ENCODE data around the gene C1orf226. TPM values are rescaled to one million over a fixed set of nuclear protein-coding genes. Genes with fewer than 3 reads are reported as not detected.

The C1orf226 gene
- polyA plus RNA-seq, 1 donor (not counting 4 experiments of a cell fraction or from before 2014, with no cell fraction given), result 0.12 TPM

DNA sequence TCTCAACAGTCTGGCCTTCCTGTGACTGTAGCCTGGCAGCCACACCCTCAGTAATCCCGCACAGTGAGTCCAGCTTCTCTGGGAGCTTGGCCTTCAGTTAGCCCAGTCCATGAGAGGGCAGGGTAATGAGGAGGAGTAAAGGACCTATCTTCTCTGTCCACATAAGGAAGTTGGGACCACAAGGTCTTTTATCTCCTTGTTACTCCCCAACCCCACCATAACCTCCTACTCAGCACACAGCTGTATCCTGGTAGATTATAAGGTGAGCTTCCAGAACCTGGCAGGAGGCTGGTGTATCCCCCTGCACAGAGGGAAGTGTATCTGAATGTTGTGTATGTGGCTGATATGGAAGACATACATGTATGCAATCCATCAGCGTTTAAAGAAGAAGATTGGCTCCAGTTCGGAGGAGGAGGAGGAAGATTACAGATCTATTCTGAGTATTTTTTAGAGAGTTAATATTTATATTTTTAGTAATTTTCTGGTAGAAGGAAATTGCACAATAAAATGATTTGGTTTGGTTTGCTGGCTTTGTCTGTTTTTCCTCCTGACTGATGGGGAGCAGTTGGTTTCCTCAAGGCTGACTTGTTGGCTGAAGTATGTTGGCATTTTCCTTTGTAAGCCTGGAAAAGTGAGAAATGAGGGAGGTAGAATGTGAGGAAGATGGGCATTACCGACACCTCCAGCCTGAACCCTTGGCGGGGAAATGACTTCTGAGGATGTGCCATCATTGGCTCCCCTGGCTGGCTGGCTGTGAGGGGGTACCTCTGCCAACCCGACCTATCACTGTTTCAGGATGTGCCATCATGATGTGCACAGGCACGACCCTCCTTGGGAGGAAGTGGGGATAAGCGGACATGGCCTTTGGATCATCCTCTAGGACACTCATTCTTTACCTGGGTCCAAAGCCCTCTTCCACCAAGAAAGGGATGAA is 5.0 kb downstream of the C1orf226 start:
- Histone ChIP-seq H3K4me1 (ENCODE audit: control insufficient read depth, extremely low read depth, insufficient read depth, low read length) (peaks cover 23% of the 10 kb centered on the region), H2AFZ (ENCODE audit: control insufficient read depth, low read length) (no peak overlapping the region), H3K27me3 (ENCODE audit: control insufficient read depth, extremely low read depth, insufficient read depth, low read length) (no peaks in the 10 kb centered on the region), H4K20me1 (ENCODE audit: control insufficient read depth, extremely low read depth, insufficient read depth, low read length) (no peaks in the 10 kb centered on the region), H3K4me3 (ENCODE audit: control insufficient read depth in 2 of 3, extremely low read depth in 1 of 3, insufficient read depth in 2 of 3, low read depth in 1 of 3, low read length in 3 of 3) (no peak overlapping the region), H3K36me3 (ENCODE audit: control insufficient read depth in 2 of 2, extremely low read depth in 1 of 2, insufficient read depth in 2 of 2, low read length in 2 of 2) (no peaks in the 10 kb centered on the region), H3K9ac (ENCODE audit: control insufficient read depth, extremely low read depth, insufficient read depth, low read length) (no peak overlapping the region), H3K27ac (ENCODE audit: control insufficient read depth, insufficient read depth, low read length) (no peak overlapping the region), H3K4me2 (ENCODE audit: control insufficient read depth, extremely low read depth, insufficient read depth, low read depth, low read length) (no peak overlapping the region), H3K9me3 (ENCODE audit: control insufficient read depth, low read depth, low read length) (no peaks in the 10 kb centered on the region), H3K9me1 (ENCODE audit: control insufficient read depth, extremely low read depth, insufficient read depth, low read length) (no peaks in the 10 kb centered on the region), H3K79me2 (ENCODE audit: control insufficient read depth, insufficient read depth, low read length) (no peaks in the 10 kb centered on the region)
- dilution Hi-C loops (cut with MboI; ENCODE audit: extremely low pct_ligation_motif_present, low sequenced_read_pairs), result no loop called here
- no peak for FAIRE-seq
- TF ChIP-seq, protein P1, sequence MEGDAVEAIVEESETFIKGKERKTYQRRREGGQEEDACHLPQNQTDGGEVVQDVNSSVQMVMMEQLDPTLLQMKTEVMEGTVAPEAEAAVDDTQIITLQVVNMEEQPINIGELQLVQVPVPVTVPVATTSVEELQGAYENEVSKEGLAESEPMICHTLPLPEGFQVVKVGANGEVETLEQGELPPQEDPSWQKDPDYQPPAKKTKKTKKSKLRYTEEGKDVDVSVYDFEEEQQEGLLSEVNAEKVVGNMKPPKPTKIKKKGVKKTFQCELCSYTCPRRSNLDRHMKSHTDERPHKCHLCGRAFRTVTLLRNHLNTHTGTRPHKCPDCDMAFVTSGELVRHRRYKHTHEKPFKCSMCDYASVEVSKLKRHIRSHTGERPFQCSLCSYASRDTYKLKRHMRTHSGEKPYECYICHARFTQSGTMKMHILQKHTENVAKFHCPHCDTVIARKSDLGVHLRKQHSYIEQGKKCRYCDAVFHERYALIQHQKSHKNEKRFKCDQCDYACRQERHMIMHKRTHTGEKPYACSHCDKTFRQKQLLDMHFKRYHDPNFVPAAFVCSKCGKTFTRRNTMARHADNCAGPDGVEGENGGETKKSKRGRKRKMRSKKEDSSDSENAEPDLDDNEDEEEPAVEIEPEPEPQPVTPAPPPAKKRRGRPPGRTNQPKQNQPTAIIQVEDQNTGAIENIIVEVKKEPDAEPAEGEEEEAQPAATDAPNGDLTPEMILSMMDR (optimal IDR thresholded peaks at IDR 0.05 in 1 of 3, IDR thresholded peaks at IDR 0.05 in 1 of 3, conservative IDR thresholded peaks at IDR 0.05 in 1 of 3; ENCODE audit: extremely low read depth in 1 of 3, insufficient read depth in 2 of 3, low read length in 3 of 3), result no peak
- TF ChIP-seq EZH2 (IDR thresholded peaks at IDR 0.05; ENCODE audit: low read length), result no peak
- no peak for DNase-seq (ENCODE audit: low read depth, low spot score)

DNA sequence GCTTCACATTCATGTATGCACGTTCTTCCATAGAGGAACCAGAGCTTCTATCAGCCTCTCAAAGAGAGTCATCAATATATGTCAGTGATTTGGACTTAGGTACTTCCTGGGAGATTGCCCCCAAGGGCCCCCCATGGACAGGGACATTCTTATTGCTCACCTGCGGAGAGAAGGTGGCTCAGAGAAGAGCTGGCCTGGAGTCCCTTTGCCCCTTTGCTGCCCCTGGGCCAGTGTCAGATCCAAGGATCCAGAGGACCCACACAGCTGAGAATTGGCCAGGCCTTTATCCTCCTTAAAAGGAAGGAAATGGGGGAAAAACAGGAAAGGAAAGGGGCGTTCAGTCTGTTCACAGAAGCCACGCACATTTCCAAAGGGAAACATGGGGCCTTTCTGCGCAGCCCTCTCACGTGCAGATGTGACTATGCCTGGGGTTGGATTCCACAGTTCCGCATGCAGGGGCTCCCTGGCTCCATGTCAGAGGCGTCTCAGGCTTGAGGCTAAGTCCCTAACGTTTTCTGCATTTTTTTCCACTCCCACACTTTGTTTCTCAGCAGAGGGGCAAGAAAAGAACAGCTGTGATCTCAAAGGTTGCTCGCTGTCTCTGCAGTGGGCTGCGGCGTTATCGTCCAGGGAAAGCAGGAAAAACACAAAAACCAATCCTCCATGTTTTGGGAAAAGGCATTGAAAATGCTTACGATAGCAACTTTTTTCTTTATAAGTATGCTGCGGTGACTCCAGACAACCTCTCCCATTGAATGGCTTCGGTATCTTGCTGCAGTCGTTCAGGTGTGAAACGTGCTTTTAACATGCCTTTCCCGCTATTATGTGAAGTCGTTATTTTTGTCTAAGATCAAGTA is 5.9 kb downstream of the C1orf226 start:
- no peaks in the 10 kb centered on the region for H3K27me3 ChIP-seq (ENCODE audit: control insufficient read depth, extremely low read depth, insufficient read depth, low read length)
- TF ChIP-seq, protein P1 (optimal IDR thresholded peaks at IDR 0.05 in 1 of 3, IDR thresholded peaks at IDR 0.05 in 1 of 3, conservative IDR thresholded peaks at IDR 0.05 in 1 of 3; ENCODE audit: extremely low read depth in 1 of 3, insufficient read depth in 2 of 3, low read length in 3 of 3), result no peak
- no peak for TF ChIP-seq EZH2 (IDR thresholded peaks at IDR 0.05; ENCODE audit: low read length)
- H3K4me1 ChIP-seq (ENCODE audit: control insufficient read depth, extremely low read depth, insufficient read depth, low read length), result peaks cover 14% of the 10 kb centered on the region
- H4K20me1 ChIP-seq (ENCODE audit: control insufficient read depth, extremely low read depth, insufficient read depth, low read length), result no peaks in the 10 kb centered on the region
- DNase-seq (ENCODE audit: low read depth, low spot score) (no peak), FAIRE-seq (no peak)
- no peak overlapping the region for H3K4me3 ChIP-seq (ENCODE audit: control insufficient read depth in 2 of 3, extremely low read depth in 1 of 3, insufficient read depth in 2 of 3, low read depth in 1 of 3, low read length in 3 of 3)
- dilution Hi-C loops (cut with MboI; ENCODE audit: extremely low pct_ligation_motif_present, low sequenced_read_pairs), result no loop called here
- H3K9me1 ChIP-seq (ENCODE audit: control insufficient read depth, extremely low read depth, insufficient read depth, low read length), result no peaks in the 10 kb centered on the region
- no peak overlapping the region for H3K27ac ChIP-seq (ENCODE audit: control insufficient read depth, insufficient read depth, low read length)
- no peak overlapping the region for H3K4me2 ChIP-seq (ENCODE audit: control insufficient read depth, extremely low read depth, insufficient read depth, low read depth, low read length)
- H2AFZ ChIP-seq (ENCODE audit: control insufficient read depth, low read length), result no peak overlapping the region
- no peak overlapping the region for H3K9ac ChIP-seq (ENCODE audit: control insufficient read depth, extremely low read depth, insufficient read depth, low read length)
- H3K9me3 ChIP-seq (ENCODE audit: control insufficient read depth, low read depth, low read length), result no peaks in the 10 kb centered on the region
- no peaks in the 10 kb centered on the region for H3K36me3 ChIP-seq (ENCODE audit: control insufficient read depth in 2 of 2, extremely low read depth in 1 of 2, insufficient read depth in 2 of 2, low read length in 2 of 2)
- no peaks in the 10 kb centered on the region for H3K79me2 ChIP-seq (ENCODE audit: control insufficient read depth, insufficient read depth, low read length)
